ENCODE results near the gene TRANK1.
"Not testable (repeated sequence)": the region's sequence is repeated elsewhere in the genome, so short reads cannot be mapped to it uniquely, and the experiment has no call there.

- not testable (repeated sequence) for TF ChIP-seq CTCF (conservative IDR thresholded peaks at IDR 0.05; ENCODE audit: low read depth, low read length); EZH2 (IDR thresholded peaks at IDR 0.05; ENCODE audit: borderline replicate concordance, low read depth, low read length, poor library complexity, severe bottlenecking)
Observed at GRCh38 chr3:36891097-36891496, 53.8 kb downstream of the TRANK1 start.
